ENCODE data around the gene GSTA4. TPM values are rescaled to one million over a fixed set of nuclear protein-coding genes. Genes with fewer than 3 reads are reported as not detected.
"Not testable (repeated sequence)": the region's sequence is repeated elsewhere in the genome, so short reads cannot be mapped to it uniquely, and the experiment has no call there.

The GSTA4 gene
- total RNA-seq, 1 experiment from 2014 or later, result 20.9 TPM

DNA sequence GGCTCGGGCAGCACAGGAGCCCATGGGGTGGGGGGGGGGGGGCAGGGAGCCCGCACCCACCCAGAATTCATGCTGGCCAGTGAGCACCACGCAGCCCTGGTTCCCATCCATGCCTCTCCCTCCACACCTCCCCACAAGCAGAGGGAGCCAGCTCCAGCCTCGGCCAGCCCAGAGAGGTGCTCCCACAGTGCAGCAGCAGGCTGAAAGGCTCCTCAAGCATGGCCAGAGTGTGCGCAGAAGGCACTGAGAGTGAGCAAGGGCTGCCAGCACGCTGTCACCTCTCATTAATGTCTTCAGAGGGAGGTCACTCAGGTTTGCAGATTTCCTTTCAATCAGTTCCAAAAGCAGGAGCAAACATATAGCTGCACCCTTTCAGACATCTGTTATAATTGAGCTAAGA is 32.4 kb downstream of the GSTA4 start:
- H3K79me2 ChIP-seq (ENCODE audit: low read length), result no peaks in the 10 kb centered on the region
- no peak overlapping the region for H3K27ac ChIP-seq (ENCODE audit: low read length)
- no peaks in the 10 kb centered on the region for H3K9me3 ChIP-seq (ENCODE audit: low read length)
- no peaks in the 10 kb centered on the region for H3K36me3 ChIP-seq (ENCODE audit: low read depth, low read length)
- no peak overlapping the region for H3K9ac ChIP-seq (ENCODE audit: low read length)
- H3F3A ChIP-seq (ENCODE audit: low read length, unreplicated experiment), result no peaks in the 10 kb centered on the region
- H3K27me3 ChIP-seq (ENCODE audit: low read length), result no peaks in the 10 kb centered on the region
- H3K9me2 ChIP-seq (replicated peaks; ENCODE audit: low read length), result no peaks in the 10 kb centered on the region
- ATAC-seq (no peak), DNase-seq (no peak)
- CTCF ChIA-PET, result no interaction called here
- POLR2A ChIA-PET (ENCODE audit: unreplicated experiment), result no interaction called here
- no peak for TF ChIP-seq EZH2 (IDR thresholded peaks at IDR 0.05; ENCODE audit: low read length, unreplicated experiment)
- no peak for TF ChIP-seq CTCF (conservative IDR thresholded peaks at IDR 0.05; ENCODE audit: low read depth, low read length)
- no peak for TF ChIP-seq EZH2phosphoT487 (IDR thresholded peaks at IDR 0.05; ENCODE audit: borderline replicate concordance, low read length)
- peaks cover 4% of the 10 kb centered on the region; the same call in 1 of the 2 replicates for H3K4me1 ChIP-seq (ENCODE audit: insufficient read depth, low read length)
- BruUV-seq (replicated peaks), result no TSS peak
- no peak overlapping the region for H3K4me3 ChIP-seq (ENCODE audit: low read length)
- H4K20me1 ChIP-seq (ENCODE audit: low read length), result no peaks in the 10 kb centered on the region
- no peak overlapping the region for H2AFZ ChIP-seq (ENCODE audit: low read length)
- intact Hi-C loops (cut with micrococcal nuclease), result no loop called here
- H3K4me2 ChIP-seq (ENCODE audit: low read length), result no peak overlapping the region

- H3K9ac ChIP-seq (ENCODE audit: low read length); H3K79me2 ChIP-seq (ENCODE audit: low read length); H3K4me2 ChIP-seq (ENCODE audit: low read length); H3K27me3 ChIP-seq (ENCODE audit: low read length); POLR2A ChIA-PET (ENCODE audit: unreplicated experiment); H3K4me1 ChIP-seq (ENCODE audit: insufficient read depth, low read length); DNase-seq; H4K20me1 ChIP-seq (ENCODE audit: low read length); H3F3A ChIP-seq (ENCODE audit: low read length, unreplicated experiment); H3K9me3 ChIP-seq (ENCODE audit: low read length); H2AFZ ChIP-seq (ENCODE audit: low read length); CTCF ChIA-PET; H3K4me3 ChIP-seq (ENCODE audit: low read length); H3K9me2 ChIP-seq (replicated peaks; ENCODE audit: low read length); H3K27ac ChIP-seq (ENCODE audit: low read length); ATAC-seq; intact Hi-C loops (cut with micrococcal nuclease); H3K36me3 ChIP-seq (ENCODE audit: low read depth, low read length); BruUV-seq (replicated peaks): not testable (repeated sequence)
Measured at GRCh38 chr6:52961022-52961421, 34.1 kb downstream of the GSTA4 start.

- H3K4me1 ChIP-seq (ENCODE audit: insufficient read depth, low read length); DNase-seq; H3K4me3 ChIP-seq (ENCODE audit: low read length); BruUV-seq (replicated peaks); H3K9me2 ChIP-seq (replicated peaks; ENCODE audit: low read length); H2AFZ ChIP-seq (ENCODE audit: low read length); H3K27me3 ChIP-seq (ENCODE audit: low read length); H3K9ac ChIP-seq (ENCODE audit: low read length); H3K79me2 ChIP-seq (ENCODE audit: low read length); CTCF ChIA-PET; H3K36me3 ChIP-seq (ENCODE audit: low read depth, low read length); H3K9me3 ChIP-seq (ENCODE audit: low read length); H4K20me1 ChIP-seq (ENCODE audit: low read length); H3K4me2 ChIP-seq (ENCODE audit: low read length); POLR2A ChIA-PET (ENCODE audit: unreplicated experiment); H3K27ac ChIP-seq (ENCODE audit: low read length); H3F3A ChIP-seq (ENCODE audit: low read length, unreplicated experiment); intact Hi-C loops (cut with micrococcal nuclease); ATAC-seq: not testable (repeated sequence)
Measured at GRCh38 chr6:52960211-52960610, 34.9 kb downstream of the GSTA4 start.

GRCh38 chr6:52958546-52959255 is 36.4 kb downstream of the GSTA4 start:
- no peaks in the 10 kb centered on the region for H4K20me1 ChIP-seq (ENCODE audit: low read length)
- H3K9ac ChIP-seq (ENCODE audit: low read length), result no peak overlapping the region
- H3F3A ChIP-seq (ENCODE audit: low read length, unreplicated experiment), result no peaks in the 10 kb centered on the region
- DNase-seq (peak; percentile 44), ATAC-seq (no peak)
- H3K4me2 ChIP-seq (ENCODE audit: low read length), result no peak overlapping the region
- no peaks in the 10 kb centered on the region for H3K79me2 ChIP-seq (ENCODE audit: low read length)
- BruUV-seq (replicated peaks), result no TSS peak
- no peak overlapping the region for H3K4me3 ChIP-seq (ENCODE audit: low read length)
- no peak overlapping the region for H3K27ac ChIP-seq (ENCODE audit: low read length)
- TF ChIP-seq EZH2phosphoT487 (IDR thresholded peaks at IDR 0.05; ENCODE audit: borderline replicate concordance, low read length), result no peak
- TF ChIP-seq EZH2 (IDR thresholded peaks at IDR 0.05; ENCODE audit: low read length, unreplicated experiment), result no peak
- TF ChIP-seq CTCF (conservative IDR thresholded peaks at IDR 0.05; ENCODE audit: low read depth, low read length), result no peak
- no peaks in the 10 kb centered on the region for H3K27me3 ChIP-seq (ENCODE audit: low read length)
- no peaks in the 10 kb centered on the region for H3K9me2 ChIP-seq (replicated peaks; ENCODE audit: low read length)
- no peaks in the 10 kb centered on the region for H3K9me3 ChIP-seq (ENCODE audit: low read length)
- CTCF ChIA-PET, result no interaction called here
- no peak overlapping the region for H2AFZ ChIP-seq (ENCODE audit: low read length)
- H3K4me1 ChIP-seq (ENCODE audit: insufficient read depth, low read length), result peaks cover 16% of the 10 kb centered on the region
- H3K36me3 ChIP-seq (ENCODE audit: low read depth, low read length), result no peaks in the 10 kb centered on the region
- POLR2A ChIA-PET (ENCODE audit: unreplicated experiment), result no interaction called here
- intact Hi-C loops (cut with micrococcal nuclease), result no loop called here
